K562 (cell line): ENCODE data around the gene PELI3. TPM values are rescaled to one million over a fixed set of nuclear protein-coding genes. Genes with fewer than 3 reads are reported as not detected.

Experiments
- ATAC-seq: fragments of 200-7000 bp; cut with Tn5 transposase; 3 replicates; pipeline ENCODE4 v1.9.1; 2020; ENCODE audit warnings: moderate library complexity
- BruUV-seq: library from RNA; stranded (reverse); fragments of 400-500 nt; replicated peaks from 2 replicates; lab custom pipeline; 2021; lab: Mats Ljungman, UMichigan
- CTCF ChIA-PET: fragments of 300-600 bp; formaldehyde crosslinking; extraction: SDS; loops from one replicate; lab custom pipeline; 2021; ENCODE audit warnings: low intra/inter-chr PET ratio; lab: Yijun Ruan, JAX
- POLR2A ChIA-PET: fragments of 300-600, 350-650 bp; sonication (Branson Sonifier 250); formaldehyde crosslinking; extraction: SDS; loops from one replicate; lab custom pipeline; 2021; ENCODE audit warnings: antibody characterized with exemption, inconsistent platforms; lab: Yijun Ruan, JAX
- DNase-seq, 4 experiments: peaks; one replicate each; pipeline versions ENCODE4 v3.0.0 to v3.0.0-alpha.2; 2011 to 2018; ENCODE audit warnings: low spot score in 3 of 4, mixed read lengths in 3 of 4; ENCODE audit errors: extremely low read depth in 1 of 4
- FAIRE-seq: peaks from 2 replicates; lab custom pipeline; 2011; peaks lifted over from hg19 to GRCh38; lab: Jason Lieb, UNC
- H2AFZ ChIP-seq: 2 replicates; pipeline ENCODE4 v1.6.0; 2011; ENCODE audit warnings: low read depth, low read length, control low read depth, inconsistent platforms
- H3K27ac ChIP-seq: fragments of 200-600 bp; 3 replicates; pipeline ENCODE4 v1.8.0; 2011; ENCODE audit warnings: low read depth, mild to moderate bottlenecking, control low read depth, inconsistent platforms, low read length, moderate library complexity, mixed read lengths; ENCODE audit errors: extremely low read depth
- H3K27me3 ChIP-seq, 2 experiments: fragments of 300-600 bp in 1 of 2; 2 replicates in 1 of 2; 3 replicates in 1 of 2; pipeline versions ENCODE4 v1.6.0 to v1.8.0; 2011; ENCODE audit warnings: inconsistent platforms in 2 of 2, low read length in 2 of 2, mild to moderate bottlenecking in 1 of 2, mixed read lengths in 1 of 2, moderate library complexity in 1 of 2; ENCODE audit not compliant: control insufficient read depth in 2 of 2, insufficient read depth in 2 of 2
- H3K36me3 ChIP-seq: fragments of 300-600 bp; 3 replicates; pipeline ENCODE4 v1.8.0; 2011; ENCODE audit warnings: mild to moderate bottlenecking, low read length, inconsistent platforms; ENCODE audit not compliant: control insufficient read depth, insufficient read depth
- H3K4me1 ChIP-seq, 2 experiments: fragments of 200-600 bp in 1 of 2; replicated peaks in 1 of 2; 2 replicates in 1 of 2; 3 replicates in 1 of 2; pipeline versions ENCODE4 v1.5.1 to v1.8.0; 2011; ENCODE audit warnings: inconsistent platforms in 2 of 2, low read length in 2 of 2, mild to moderate bottlenecking in 1 of 2, mixed read lengths in 1 of 2, moderate library complexity in 1 of 2; ENCODE audit not compliant: control insufficient read depth in 2 of 2, insufficient read depth in 2 of 2
- H3K4me2 ChIP-seq: 2 replicates; pipeline ENCODE4 v1.6.1; 2011; ENCODE audit warnings: low read length, control low read depth, inconsistent platforms, mixed read lengths; ENCODE audit not compliant: insufficient read depth
- H3K4me3 ChIP-seq: fragments of 200-600 bp; sonication (generic), shearing (Covaris generic); 2 replicates; pipeline ENCODE4 v1.5.1; 2016; ENCODE audit warnings: control low read depth, inconsistent platforms
- H3K79me2 ChIP-seq: fragments of 200-600 bp; 3 replicates; pipeline ENCODE4 v1.8.0; 2011; ENCODE audit warnings: low read length, inconsistent platforms; ENCODE audit not compliant: control insufficient read depth, insufficient read depth
- H3K9ac ChIP-seq, 2 experiments: 2 replicates each; pipeline versions ENCODE4 v1.6.0 to v1.6.1; 2011; ENCODE audit warnings: low read depth in 2 of 2, low read length in 2 of 2, control low read depth in 1 of 2, inconsistent platforms in 1 of 2, mild to moderate bottlenecking in 1 of 2, mixed read lengths in 1 of 2; ENCODE audit not compliant: insufficient read depth in 1 of 2
- H3K9me1 ChIP-seq: one replicate; pipeline ENCODE4 v1.6.0; 2011; ENCODE audit warnings: inconsistent platforms, mild to moderate bottlenecking, low read length, moderate library complexity; ENCODE audit not compliant: control insufficient read depth, insufficient read depth
- H3K9me3 ChIP-seq: replicated peaks from 2 replicates; pipeline ENCODE4 v1.5.1; 2011; ENCODE audit warnings: low read depth, low read length, inconsistent platforms; ENCODE audit not compliant: control insufficient read depth, insufficient read depth
- H4K20me1 ChIP-seq: replicated peaks from 2 replicates; pipeline ENCODE4 v1.6.1; 2011; ENCODE audit warnings: low read length, inconsistent platforms, mixed read lengths; ENCODE audit not compliant: control insufficient read depth, insufficient read depth
- CHD2 ChIP-seq: IDR thresholded peaks from 2 replicates; pipeline ENCODE4 v1.6.1; 2011; ENCODE audit warnings: low read depth, low read length
- ELK1 ChIP-seq: sonication (generic); formaldehyde crosslinking; IDR thresholded peaks from 2 replicates; pipeline ENCODE4 v1.8.1; 2022; ENCODE audit warnings: missing genetic modification reagents
- FOSL1 ChIP-seq: fragments of 200-800 bp; sonication (Bioruptor generic); conservative IDR thresholded peaks from 2 replicates; pipeline ENCODE4 v1.6.1; 2016; ENCODE audit warnings: missing genetic modification characterization, missing compliant biosample characterization
- HINFP ChIP-seq: fragments of 450-650 bp; conservative IDR thresholded peaks from 2 replicates; pipeline ENCODE4 v1.6.1; 2016; ENCODE audit warnings: missing genetic modification characterization, low read depth, mild to moderate bottlenecking, control low read depth, missing compliant biosample characterization
- IFI16 ChIP-seq: fragments of 250-450 bp; sonication (Bioruptor Pico); IDR thresholded peaks from 2 replicates; pipeline ENCODE4 v2.1.2; 2022; ENCODE audit warnings: mild to moderate bottlenecking, inconsistent platforms
- MEIS2 ChIP-seq: fragments of 450-650 bp; IDR thresholded peaks from 2 replicates; pipeline ENCODE4 v1.6.1; 2014; ENCODE audit warnings: mild to moderate bottlenecking; ENCODE audit not compliant: partially characterized antibody
- MTA3 ChIP-seq: fragments of 450-650 bp; formaldehyde crosslinking; IDR thresholded peaks from 2 replicates; pipeline ENCODE4 v1.6.1; 2017; ENCODE audit warnings: mild to moderate bottlenecking, borderline replicate concordance
- NCOA6 ChIP-seq: fragments of 450-650 bp; IDR thresholded peaks from 2 replicates; pipeline ENCODE4 v1.6.1; 2017; ENCODE audit warnings: mild to moderate bottlenecking
- NFXL1 ChIP-seq: fragments of 450-650 bp; formaldehyde crosslinking; IDR thresholded peaks from 2 replicates; pipeline ENCODE4 v1.4.0; 2021; ENCODE audit warnings: mild to moderate bottlenecking
- POLR2G ChIP-seq: fragments of 200-400 bp; formaldehyde crosslinking; IDR thresholded peaks from 2 replicates; pipeline ENCODE4 v1.6.1; 2017; ENCODE audit warnings: low read depth, mild to moderate bottlenecking, antibody characterized with exemption, low read length, moderate library complexity
- STAG1 ChIP-seq: sonication (generic); formaldehyde crosslinking; IDR thresholded peaks from 2 replicates; pipeline ENCODE4 v1.5.0; 2020; ENCODE audit warnings: missing genetic modification reagents, borderline replicate concordance
- TAF7 ChIP-seq: fragments of 450-650 bp; IDR thresholded peaks from 2 replicates; pipeline ENCODE4 v1.6.1; 2016; ENCODE audit warnings: missing genetic modification characterization, missing compliant biosample characterization
- TEAD2 ChIP-seq: fragments of 450-650 bp; IDR thresholded peaks from 2 replicates; pipeline ENCODE4 v1.6.1; 2016; ENCODE audit warnings: missing genetic modification characterization, control low read depth, missing compliant biosample characterization
- TSC22D4 ChIP-seq: fragments of 450-650 bp; IDR thresholded peaks from 2 replicates; pipeline ENCODE4 v1.6.1; 2016; ENCODE audit warnings: missing genetic modification characterization, missing biosample characterization, control low read depth
- UBTF ChIP-seq, 2 experiments: IDR thresholded peaks; 2 replicates each; pipeline ENCODE4 v1.6.1; 2012; ENCODE audit warnings: improper control_type of control experiment in 2 of 2, low read depth in 2 of 2, low read length in 2 of 2, borderline replicate concordance in 1 of 2
- ZNF586 ChIP-seq: fragments of 450-650 bp; formaldehyde crosslinking; conservative IDR thresholded peaks from 2 replicates; pipeline ENCODE4 v1.4.0; 2020; ENCODE audit warnings: mild to moderate bottlenecking, moderate library complexity
- WGBS: fragments of 100-300 bp; shearing (Covaris generic); methylation state at CpG from one replicate; pipeline ENCODE4 v1.1.6; 2016; ENCODE audit warnings: low coverage, mixed read lengths; ENCODE audit not compliant: insufficient coverage; ENCODE audit errors: missing lambda C conversion rate; 5-methylcytosine and 5-hydroxymethylcytosine counted together
- in situ Hi-C: fragments of 300-500 bp; cut with MboI; formaldehyde crosslinking; loops from 4 replicates; pipeline ENCODE4 v1.15.0; 2018; ENCODE audit warnings: inconsistent platforms, mixed read lengths
- intact Hi-C: fragments of 100-400 bp; cut with micrococcal nuclease; formaldehyde crosslinking; loops from 2 replicates; pipeline ENCODE4 v1.14.2; 2022
- polyA plus RNA-seq, 8 experiments: library from polyadenylated mRNA; depleted of rRNA in 4 of 8; stranded (reverse) in 5 of 8; unstranded in 3 of 8; fragments of >200 nt; fragmentation: Nextera tagmentation in 2 of 8; fragmentation: Illumina TruSeq in 1 of 8; extraction: Ambion mirVana in 2 of 8; extraction: Trizol in 1 of 8; gene quantifications; 2 replicates each; pipeline versions ENCODE4 v1.2.1 to v1.2.3, GENCODE V29; 2011 to 2014; ENCODE audit warnings: inconsistent platforms in 1 of 8, missing spikeins in 1 of 8
- total RNA-seq, 7 experiments: library from RNA; depleted of rRNA in 6 of 7; stranded (reverse); fragments of >200 nt in 6 of 7; fragmentation: Illumina TruSeq in 2 of 7; extraction: Trizol in 2 of 7; gene quantifications; 2 replicates each; pipeline versions ENCODE4 v1.2.1 to v1.2.3, GENCODE V29; 2011 to 2021; ENCODE audit warnings: low replicate concordance in 1 of 7

PELI3 gene
- total and polyA plus RNA-seq, 9 of the 15 experiments (the other 6 are each of a cell fraction or from before 2014, with no cell fraction given): 0.17 to 4.2 (median 1.9) TPM

GRCh38 chr11:66509131-66509561 lies 42.4 kb downstream of the PELI3 start (continued):
- TF ChIP-seq UBTF (IDR thresholded peaks at IDR 0.05; ENCODE audit: borderline replicate concordance in 1 of 2, low read depth in 2 of 2, low read length in 2 of 2) (no peak), ELK1 (no peak), MEIS2 (no peak), NCOA6 (no peak), ZNF586 (CRISPR knock-in tag) (no peak)

- ChIA-PET CTCF (interaction anchor here (0.8 kb wide), 1 partner anchor 102 kb away, joined by 3 read pairs; no protein-coding TSS in a partner anchor), POLR2A (interaction anchor here (0.6 to 2.2 kb wide), 5 partner anchors 24 to 371 kb away, joined by 3 to 10 read pairs (median 3); partner anchors contain the start of gene DPP3)
- peaks cover 9% of the 10 kb centered on the region for H3K79me2 ChIP-seq
- H3K27me3 ChIP-seq: no peaks in the 10 kb centered on the region
- in situ Hi-C loops: no loop called here
- H4K20me1 ChIP-seq: no peaks in the 10 kb centered on the region
- peak within 1 kb of the TSS; percentile 66 to 88 for H3K9ac ChIP-seq
- FAIRE-seq (peak; percentile 77), ATAC-seq (peak; percentile 100), DNase-seq (peak; percentile 88 to 91 (median 90))
- H3K9me1 ChIP-seq: peaks cover 2% of the 10 kb centered on the region
- peak within 1 kb of the TSS; percentile 77 for H3K27ac ChIP-seq
- 1% methylated on average over 31 of the region's 31 CpGs for WGBS
- BruUV-seq: no TSS peak
- intact Hi-C loops: no loop called here
- no peaks in the 10 kb centered on the region for H3K9me3 ChIP-seq
- H2AFZ ChIP-seq: peak within 1 kb of the TSS; percentile 99
- H3K4me2 ChIP-seq: peak within 1 kb of the TSS; percentile 93
- peaks cover 4% of the 10 kb centered on the region; the same call in 1 of the 3 replicates for H3K36me3 ChIP-seq
- H3K4me1 ChIP-seq: peaks cover 3 to 9% of the 10 kb centered on the region in 2 experiments; a peak in 4 of 5 replicates
- H3K4me3 ChIP-seq: peak within 1 kb of the TSS; percentile 70
- TF ChIP-seq MTA3 (peak; percentile 61; the same call in 1 of the 2 replicates), POLR2G (peak; percentile 85), HINFP (tag) (no peak), FOSL1 (tag) (no peak; the same call in 1 of the 2 replicates), NFXL1 (CRISPR knock-in tag) (no peak), TEAD2 (no peak), CHD2 (peak; percentile 39; the same call in 1 of the 2 replicates), STAG1 (CRISPR knock-in tag) (no peak), TAF7 (peak; percentile 74), IFI16 (CRISPR knock-in tag) (no peak), TSC22D4 (tag) (no peak)
These were observed 43.7 kb downstream of the PELI3 start, which contains the start of gene BBS1 for GRCh38 chr11:66510271-66510989. Gene BBS1, plus strand, starts transcription at chr11:66510635. Its CDS starts 25 bp downstream, at chr11:66510660.
